DND-41 (cell line): Measurements from ENCODE around the gene TMEM238.
"Not testable (repeated sequence)": the region's sequence is repeated elsewhere in the genome, so short reads cannot be mapped to it uniquely, and the experiment has no call there.

ENCODE experiments used
- EZH2 ChIP-seq: IDR thresholded peaks from 3 replicates; pipeline ENCODE4 v1.6.1; 2012; ENCODE audit warnings: borderline replicate concordance, low read depth, mild to moderate bottlenecking, moderate library complexity, low read length, inconsistent platforms; ENCODE audit not compliant: severe bottlenecking
- TF ChIP-seq, protein P1 (sequence below): IDR thresholded peaks from 2 replicates; pipeline ENCODE4 v1.5.1; 2012; ENCODE audit warnings: borderline replicate concordance, low read length, moderate library complexity, mild to moderate bottlenecking; ENCODE audit not compliant: poor library complexity, severe bottlenecking; ENCODE audit errors: extremely low read depth

DNA sequence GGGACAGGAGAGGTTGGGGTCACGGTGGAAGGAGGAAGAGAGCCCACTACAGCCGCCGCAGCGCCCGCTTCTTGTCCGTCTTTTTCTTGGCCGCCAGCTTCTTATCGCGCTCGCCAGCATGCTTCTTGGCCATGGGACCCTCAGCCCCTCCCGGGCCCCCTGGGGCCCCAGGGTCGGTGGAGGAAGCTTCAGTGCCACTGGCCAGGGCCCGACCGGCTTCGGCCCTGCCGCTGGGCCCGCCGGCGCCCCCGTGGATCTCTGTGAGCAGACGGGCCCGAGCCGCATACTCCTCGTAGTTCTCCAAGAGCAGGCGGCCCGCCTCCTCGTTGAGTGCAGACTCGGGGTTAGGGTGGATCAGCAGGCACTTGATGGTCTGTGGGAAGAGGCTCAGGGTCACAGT, 17.3 kb upstream of the TMEM238 start:
- TF ChIP-seq, protein P1, sequence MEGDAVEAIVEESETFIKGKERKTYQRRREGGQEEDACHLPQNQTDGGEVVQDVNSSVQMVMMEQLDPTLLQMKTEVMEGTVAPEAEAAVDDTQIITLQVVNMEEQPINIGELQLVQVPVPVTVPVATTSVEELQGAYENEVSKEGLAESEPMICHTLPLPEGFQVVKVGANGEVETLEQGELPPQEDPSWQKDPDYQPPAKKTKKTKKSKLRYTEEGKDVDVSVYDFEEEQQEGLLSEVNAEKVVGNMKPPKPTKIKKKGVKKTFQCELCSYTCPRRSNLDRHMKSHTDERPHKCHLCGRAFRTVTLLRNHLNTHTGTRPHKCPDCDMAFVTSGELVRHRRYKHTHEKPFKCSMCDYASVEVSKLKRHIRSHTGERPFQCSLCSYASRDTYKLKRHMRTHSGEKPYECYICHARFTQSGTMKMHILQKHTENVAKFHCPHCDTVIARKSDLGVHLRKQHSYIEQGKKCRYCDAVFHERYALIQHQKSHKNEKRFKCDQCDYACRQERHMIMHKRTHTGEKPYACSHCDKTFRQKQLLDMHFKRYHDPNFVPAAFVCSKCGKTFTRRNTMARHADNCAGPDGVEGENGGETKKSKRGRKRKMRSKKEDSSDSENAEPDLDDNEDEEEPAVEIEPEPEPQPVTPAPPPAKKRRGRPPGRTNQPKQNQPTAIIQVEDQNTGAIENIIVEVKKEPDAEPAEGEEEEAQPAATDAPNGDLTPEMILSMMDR: not testable (repeated sequence)
- TF ChIP-seq EZH2: not testable (repeated sequence)
